ENCODE data around the gene GIPR.

- TF ChIP-seq, protein P1, sequence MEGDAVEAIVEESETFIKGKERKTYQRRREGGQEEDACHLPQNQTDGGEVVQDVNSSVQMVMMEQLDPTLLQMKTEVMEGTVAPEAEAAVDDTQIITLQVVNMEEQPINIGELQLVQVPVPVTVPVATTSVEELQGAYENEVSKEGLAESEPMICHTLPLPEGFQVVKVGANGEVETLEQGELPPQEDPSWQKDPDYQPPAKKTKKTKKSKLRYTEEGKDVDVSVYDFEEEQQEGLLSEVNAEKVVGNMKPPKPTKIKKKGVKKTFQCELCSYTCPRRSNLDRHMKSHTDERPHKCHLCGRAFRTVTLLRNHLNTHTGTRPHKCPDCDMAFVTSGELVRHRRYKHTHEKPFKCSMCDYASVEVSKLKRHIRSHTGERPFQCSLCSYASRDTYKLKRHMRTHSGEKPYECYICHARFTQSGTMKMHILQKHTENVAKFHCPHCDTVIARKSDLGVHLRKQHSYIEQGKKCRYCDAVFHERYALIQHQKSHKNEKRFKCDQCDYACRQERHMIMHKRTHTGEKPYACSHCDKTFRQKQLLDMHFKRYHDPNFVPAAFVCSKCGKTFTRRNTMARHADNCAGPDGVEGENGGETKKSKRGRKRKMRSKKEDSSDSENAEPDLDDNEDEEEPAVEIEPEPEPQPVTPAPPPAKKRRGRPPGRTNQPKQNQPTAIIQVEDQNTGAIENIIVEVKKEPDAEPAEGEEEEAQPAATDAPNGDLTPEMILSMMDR (IDR thresholded peaks at IDR 0.05 in 8 of 11, conservative IDR thresholded peaks at IDR 0.05 in 3 of 11) = peak; percentile 95 to 100 (median 98)
- TF ChIP-seq POLR2A (IDR thresholded peaks at IDR 0.05) = no peak
- TF ChIP-seq POLR2AphosphoS5 (IDR thresholded peaks at IDR 0.05) = peak; percentile 69 to 86 (median 84)
Observed at GRCh38 chr19:45681391-45682015, 13.5 kb downstream of the GIPR start.
